Measurements from ENCODE around the gene IRF2.

The IRF2 gene

DNA sequence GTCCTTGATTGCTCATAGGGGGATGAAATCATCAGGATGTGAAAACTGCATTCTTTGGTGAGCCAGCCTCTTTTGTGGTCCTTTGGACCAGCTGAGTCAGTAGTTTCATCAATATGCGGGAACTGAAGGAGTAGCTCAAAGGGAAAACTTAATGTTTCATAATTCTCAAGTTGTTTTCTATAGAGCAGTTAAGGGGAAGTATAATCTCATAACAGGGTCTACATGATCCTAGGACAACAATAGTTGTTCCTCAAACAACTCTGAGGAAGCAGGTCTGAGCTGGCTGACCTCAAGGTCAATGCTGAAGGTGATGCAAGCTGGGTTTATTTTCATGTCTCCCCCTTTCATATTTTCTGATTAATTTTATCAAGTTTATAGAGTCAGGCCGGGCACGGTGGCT, 36.1 kb upstream of the IRF2 start:
- DNase-seq (ENCODE audit: low read depth): peak; percentile 79
- H3K4me3 ChIP-seq (ENCODE audit: low read depth, low read length): no peak overlapping the region
- TF ChIP-seq, protein P1, sequence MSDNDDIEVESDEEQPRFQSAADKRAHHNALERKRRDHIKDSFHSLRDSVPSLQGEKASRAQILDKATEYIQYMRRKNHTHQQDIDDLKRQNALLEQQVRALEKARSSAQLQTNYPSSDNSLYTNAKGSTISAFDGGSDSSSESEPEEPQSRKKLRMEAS (IDR thresholded peaks at IDR 0.05; ENCODE audit: low read depth, low read length): no peak
- TF ChIP-seq, protein P2, sequence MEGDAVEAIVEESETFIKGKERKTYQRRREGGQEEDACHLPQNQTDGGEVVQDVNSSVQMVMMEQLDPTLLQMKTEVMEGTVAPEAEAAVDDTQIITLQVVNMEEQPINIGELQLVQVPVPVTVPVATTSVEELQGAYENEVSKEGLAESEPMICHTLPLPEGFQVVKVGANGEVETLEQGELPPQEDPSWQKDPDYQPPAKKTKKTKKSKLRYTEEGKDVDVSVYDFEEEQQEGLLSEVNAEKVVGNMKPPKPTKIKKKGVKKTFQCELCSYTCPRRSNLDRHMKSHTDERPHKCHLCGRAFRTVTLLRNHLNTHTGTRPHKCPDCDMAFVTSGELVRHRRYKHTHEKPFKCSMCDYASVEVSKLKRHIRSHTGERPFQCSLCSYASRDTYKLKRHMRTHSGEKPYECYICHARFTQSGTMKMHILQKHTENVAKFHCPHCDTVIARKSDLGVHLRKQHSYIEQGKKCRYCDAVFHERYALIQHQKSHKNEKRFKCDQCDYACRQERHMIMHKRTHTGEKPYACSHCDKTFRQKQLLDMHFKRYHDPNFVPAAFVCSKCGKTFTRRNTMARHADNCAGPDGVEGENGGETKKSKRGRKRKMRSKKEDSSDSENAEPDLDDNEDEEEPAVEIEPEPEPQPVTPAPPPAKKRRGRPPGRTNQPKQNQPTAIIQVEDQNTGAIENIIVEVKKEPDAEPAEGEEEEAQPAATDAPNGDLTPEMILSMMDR (IDR thresholded peaks at IDR 0.05; ENCODE audit: low read depth, low read length): no peak
- TF ChIP-seq POLR2A (IDR thresholded peaks at IDR 0.05; ENCODE audit: extremely low read depth, insufficient read length): no peak
- no peak for TF ChIP-seq MYC (IDR thresholded peaks at IDR 0.05; ENCODE audit: low read depth, low read length)

DNA sequence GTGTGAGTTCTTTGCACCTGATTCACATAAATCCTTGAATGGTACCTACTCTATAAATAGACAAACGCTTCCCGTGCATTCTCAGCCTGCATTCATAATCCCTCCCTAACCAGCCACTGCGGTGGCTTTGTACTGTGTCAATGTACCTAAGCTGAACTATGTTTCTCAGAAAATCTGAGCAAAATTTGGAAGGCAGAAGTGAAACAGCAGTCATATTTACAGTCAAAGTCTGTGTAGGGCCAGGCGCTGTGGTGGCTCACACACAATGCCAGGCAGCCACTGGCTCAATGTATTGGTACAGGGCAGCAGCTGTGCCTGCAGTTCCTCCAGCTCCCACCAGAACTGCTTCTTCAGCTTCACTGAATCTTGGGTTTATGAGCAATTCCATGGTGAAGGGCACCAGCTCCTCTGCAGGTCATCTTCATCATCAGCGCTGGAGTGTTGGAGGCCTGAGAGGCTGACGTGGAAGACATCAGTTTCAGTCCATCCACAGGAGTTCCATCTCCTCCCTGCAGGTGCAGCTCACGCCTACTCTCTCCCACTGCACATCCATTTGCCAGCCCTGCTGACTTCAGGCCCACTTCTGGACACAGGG, 32.3 kb upstream of the IRF2 start:
- DNase-seq (ENCODE audit: low read depth): peak; percentile 30
- H3K4me3 ChIP-seq (ENCODE audit: low read depth, low read length): no peak overlapping the region
- TF ChIP-seq MYC (IDR thresholded peaks at IDR 0.05; ENCODE audit: low read depth, low read length): no peak
- TF ChIP-seq, protein P1 (IDR thresholded peaks at IDR 0.05; ENCODE audit: low read depth, low read length): no peak
- TF ChIP-seq, protein P2 (IDR thresholded peaks at IDR 0.05; ENCODE audit: low read depth, low read length): no peak
- no peak for TF ChIP-seq POLR2A (IDR thresholded peaks at IDR 0.05; ENCODE audit: extremely low read depth, insufficient read length)

DNA sequence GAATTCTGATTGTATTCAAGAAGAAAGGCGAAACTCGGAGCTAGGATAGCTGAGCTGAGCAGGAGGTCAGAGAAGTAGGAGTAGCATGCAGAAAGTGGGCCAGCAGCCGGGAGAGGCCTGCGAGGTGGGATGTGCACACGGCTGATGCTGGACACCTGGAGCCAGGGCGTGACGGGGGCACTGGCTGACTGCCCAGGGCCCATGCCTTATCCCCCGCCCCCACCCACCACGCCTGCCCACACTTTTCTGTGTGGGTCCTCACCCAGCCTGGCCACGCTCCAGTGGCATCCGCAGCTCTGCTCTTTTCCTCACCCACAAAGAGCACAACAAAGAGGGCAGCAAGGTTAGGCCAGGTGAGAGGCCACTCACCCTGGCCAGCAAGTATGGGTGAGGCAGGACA, 30.0 kb upstream of the IRF2 start:
- TF ChIP-seq MYC (IDR thresholded peaks at IDR 0.05; ENCODE audit: low read depth, low read length) (no peak), POLR2A (IDR thresholded peaks at IDR 0.05; ENCODE audit: extremely low read depth, insufficient read length) (no peak)
- TF ChIP-seq, protein P2 (IDR thresholded peaks at IDR 0.05; ENCODE audit: low read depth, low read length): no peak
- TF ChIP-seq, protein P1 (IDR thresholded peaks at IDR 0.05; ENCODE audit: low read depth, low read length): no peak
- H3K4me3 ChIP-seq (ENCODE audit: low read depth, low read length): no peak overlapping the region
- no peak for DNase-seq (ENCODE audit: low read depth)

DNA sequence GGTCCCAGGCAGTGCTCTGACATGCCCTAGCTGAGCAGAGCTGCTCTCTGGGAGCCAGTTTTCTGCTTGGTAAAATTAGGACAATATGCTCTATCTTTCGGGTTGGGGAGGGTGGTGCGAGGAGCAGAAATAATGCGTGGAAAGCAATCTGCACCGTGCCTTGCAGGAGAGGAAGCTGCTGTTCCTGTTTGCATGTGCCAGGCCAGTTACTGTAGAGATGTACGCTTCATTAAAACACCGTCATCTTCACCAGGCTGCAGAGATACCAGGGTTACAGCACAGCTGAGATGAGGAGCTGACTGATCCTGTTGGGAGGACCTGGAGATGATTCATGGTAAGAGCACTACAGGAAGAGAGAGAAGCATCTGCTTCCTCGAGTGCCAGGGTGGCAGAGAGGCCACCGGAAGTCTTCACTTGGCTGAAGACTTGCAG, 29.5 kb upstream of the IRF2 start:
- no peak overlapping the region for H3K4me3 ChIP-seq (ENCODE audit: low read depth, low read length)
- no peak for TF ChIP-seq POLR2A (IDR thresholded peaks at IDR 0.05; ENCODE audit: extremely low read depth, insufficient read length)
- TF ChIP-seq, protein P1 (IDR thresholded peaks at IDR 0.05; ENCODE audit: low read depth, low read length): no peak
- TF ChIP-seq, protein P2 (IDR thresholded peaks at IDR 0.05; ENCODE audit: low read depth, low read length): no peak
- TF ChIP-seq MYC (IDR thresholded peaks at IDR 0.05; ENCODE audit: low read depth, low read length): no peak
- peak; percentile 21 for DNase-seq (ENCODE audit: low read depth)

DNA sequence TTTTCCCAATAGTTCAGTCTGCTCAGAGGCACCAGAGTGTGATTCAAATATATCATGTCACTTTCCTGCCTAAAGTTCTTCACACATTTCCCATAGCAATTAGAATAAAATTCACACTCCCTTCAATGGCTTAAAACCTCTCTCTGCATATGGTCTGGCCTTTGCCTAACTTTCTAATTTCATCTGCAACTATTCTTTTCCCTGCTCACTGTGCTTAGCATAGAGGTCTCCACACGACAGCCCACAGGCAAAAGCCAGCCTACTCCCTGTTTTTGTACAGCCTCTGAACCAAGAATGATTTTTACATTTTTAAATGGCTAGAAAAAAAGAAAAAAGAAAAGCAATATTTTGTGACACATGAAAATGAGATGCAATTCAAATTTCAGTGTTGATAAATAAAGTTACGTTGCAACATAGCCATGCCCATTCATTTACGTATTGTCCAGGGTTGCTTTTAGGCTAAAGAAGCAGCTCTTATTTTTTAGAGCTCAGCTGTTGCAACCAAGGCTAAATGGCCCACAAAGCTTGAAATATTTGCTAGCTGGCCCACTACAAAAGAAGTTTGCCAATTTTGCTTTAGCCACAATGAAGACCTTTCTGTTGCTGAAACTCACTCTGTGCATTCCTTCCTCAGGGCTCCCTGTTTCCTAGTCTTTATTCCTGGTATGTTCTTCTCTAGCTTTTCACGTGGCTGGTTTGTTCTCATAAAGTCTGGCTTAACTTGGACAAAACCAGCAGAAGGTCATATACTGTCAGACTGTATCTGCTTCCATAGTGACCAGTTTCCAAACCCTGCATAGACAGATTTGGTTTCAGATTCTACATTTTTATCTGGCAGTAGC, 26.6 kb upstream of the IRF2 start:
- TF ChIP-seq, protein P2 (IDR thresholded peaks at IDR 0.05; ENCODE audit: low read depth, low read length): no peak
- no peak for TF ChIP-seq POLR2A (IDR thresholded peaks at IDR 0.05; ENCODE audit: extremely low read depth, insufficient read length)
- TF ChIP-seq, protein P1 (IDR thresholded peaks at IDR 0.05; ENCODE audit: low read depth, low read length): no peak

More for the DNA sequence above, 26.6 kb upstream of the IRF2 start:
- no peak overlapping the region for H3K4me3 ChIP-seq (ENCODE audit: low read depth, low read length)
- no peak for DNase-seq (ENCODE audit: low read depth)
